Stimulated activated CD8-positive, alpha-beta memory T cell treated with anti-CD3 and anti-CD28 coated beads, Interleukin-7, amount 100 ng/mL, for 48 hours (primary cell): ENCODE measurements around the gene FGFR1OP2.
"Not testable (repeated sequence)": the region's sequence is repeated elsewhere in the genome, so short reads cannot be mapped to it uniquely, and the experiment has no call there.

ENCODE experiments used
- DNase-seq, 2 donors: peaks; one replicate each; pipeline ENCODE4 v3.0.0-alpha.2; 2020; ENCODE audit warnings: low read depth in 1 of 2; ENCODE audit errors: extremely low read depth in 1 of 2

Gene FGFR1OP2

GRCh38 chr12:26937863-26938700 is at the start of gene FGFR1OP2, which contains the start of gene INTS13:
TSS of gene FGFR1OP2 (plus strand) at chr12:26938470. CDS start at chr12:26954159, 15,689 bp downstream.
TSS of gene INTS13 (minus strand) at chr12:26937981. CDS start at chr12:26936803, 1,178 bp downstream.
- DNase-seq = peak; percentile 89 to 98

GRCh38 chr12:26890784-26891183 is 47.5 kb upstream of the FGFR1OP2 start:
- DNase-seq = no peak

GRCh38 chr12:26891704-26892103 is 46.6 kb upstream of the FGFR1OP2 start:
- DNase-seq = no peak

- DNase-seq = no peak
These were observed 42.6 kb upstream of the FGFR1OP2 start for GRCh38 chr12:26895672-26896071.

- DNase-seq = no peak
These were observed 41.4 kb upstream of the FGFR1OP2 start for GRCh38 chr12:26896913-26897312.

- not testable (repeated sequence) for DNase-seq
These were observed 34.9 kb upstream of the FGFR1OP2 start for GRCh38 chr12:26903396-26903795.

- no peak for DNase-seq
These were observed 32.2 kb upstream of the FGFR1OP2 start for GRCh38 chr12:26906024-26906423.

GRCh38 chr12:26906704-26907103 is 31.6 kb upstream of the FGFR1OP2 start:
- DNase-seq = no peak

GRCh38 chr12:26918321-26919215 is 19.7 kb upstream of the FGFR1OP2 start:
- DNase-seq = no peak

- DNase-seq = no peak
These were observed 19.1 kb upstream of the FGFR1OP2 start for GRCh38 chr12:26919216-26919555.

GRCh38 chr12:26921886-26922285 is 16.4 kb upstream of the FGFR1OP2 start:
- DNase-seq = no peak

GRCh38 chr12:26928661-26929060 is 9.6 kb upstream of the FGFR1OP2 start:
- DNase-seq = no peak

- no peak for DNase-seq
These were observed 8.7 kb upstream of the FGFR1OP2 start for GRCh38 chr12:26929590-26929989.

GRCh38 chr12:26935636-26936378 is 2.5 kb upstream of the FGFR1OP2 start:
- DNase-seq = no peak

GRCh38 chr12:26936559-26937442 is 1.5 kb upstream of the FGFR1OP2 start:
- no peak for DNase-seq

- DNase-seq = no peak
These were observed 817 bp upstream of the FGFR1OP2 start for GRCh38 chr12:26937443-26937862.

- no peak for DNase-seq
These were observed 412 bp downstream of the FGFR1OP2 start for GRCh38 chr12:26938701-26939062.

- no peak for DNase-seq
These were observed 1.0 kb downstream of the FGFR1OP2 start for GRCh38 chr12:26939192-26939832.

- no peak for DNase-seq
These were observed 1.7 kb downstream of the FGFR1OP2 start for GRCh38 chr12:26939953-26940352.
